HG02678 (cell line): ENCODE measurements around the gene C1RL.

Experiments
- ATAC-seq: cut with Tn5 transposase; IDR thresholded peaks from one replicate; pipeline ENCODE4 v1.9.1; 2021; ENCODE audit warnings: mild to moderate bottlenecking, moderate library complexity; ENCODE audit not compliant: unreplicated experiment

Gene C1RL, protein sequence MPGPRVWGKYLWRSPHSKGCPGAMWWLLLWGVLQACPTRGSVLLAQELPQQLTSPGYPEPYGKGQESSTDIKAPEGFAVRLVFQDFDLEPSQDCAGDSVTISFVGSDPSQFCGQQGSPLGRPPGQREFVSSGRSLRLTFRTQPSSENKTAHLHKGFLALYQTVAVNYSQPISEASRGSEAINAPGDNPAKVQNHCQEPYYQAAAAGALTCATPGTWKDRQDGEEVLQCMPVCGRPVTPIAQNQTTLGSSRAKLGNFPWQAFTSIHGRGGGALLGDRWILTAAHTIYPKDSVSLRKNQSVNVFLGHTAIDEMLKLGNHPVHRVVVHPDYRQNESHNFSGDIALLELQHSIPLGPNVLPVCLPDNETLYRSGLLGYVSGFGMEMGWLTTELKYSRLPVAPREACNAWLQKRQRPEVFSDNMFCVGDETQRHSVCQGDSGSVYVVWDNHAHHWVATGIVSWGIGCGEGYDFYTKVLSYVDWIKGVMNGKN

DNA sequence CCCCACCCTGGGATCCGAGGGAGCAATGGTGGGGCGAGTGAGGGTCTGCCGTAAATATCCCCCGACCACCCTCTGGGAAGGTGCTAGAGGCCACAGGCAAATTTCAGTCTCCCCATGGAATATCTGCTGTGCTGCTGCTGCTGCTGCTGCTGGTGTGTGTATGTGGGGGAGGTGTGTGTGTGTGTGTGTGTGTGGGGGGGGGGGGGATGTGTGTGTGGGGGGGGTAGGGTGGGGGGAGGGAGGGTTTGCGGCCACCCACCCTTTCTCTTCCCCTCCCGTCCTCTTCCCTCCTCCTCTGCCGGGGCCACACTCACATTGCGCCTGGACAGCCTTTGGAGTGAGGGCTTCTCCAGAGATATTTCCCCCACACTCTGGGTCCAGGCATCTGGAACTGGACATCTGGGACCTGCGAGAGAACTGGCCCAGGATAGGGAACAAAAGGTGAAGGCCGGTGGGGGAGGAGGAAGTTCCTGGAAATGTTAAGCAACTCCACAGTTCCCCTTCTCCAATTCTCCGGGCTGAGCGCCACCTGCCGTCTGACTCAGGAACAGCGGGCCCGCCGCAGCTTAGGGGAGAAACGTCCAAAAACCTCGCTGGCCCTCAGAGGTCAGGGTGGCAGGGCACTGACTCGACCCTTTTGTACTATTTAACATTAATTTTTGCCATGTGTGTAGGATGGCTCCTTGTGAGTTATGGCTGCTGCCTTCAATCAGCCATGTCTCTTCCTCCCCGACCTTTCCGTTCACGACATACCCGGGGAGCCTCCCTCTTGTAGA lies at the start of gene C1RL:
TSS of gene C1RL (minus strand) at position 419 of the 776 bp plus-strand sequence. CDS start at position 385, 34 bp downstream.
- peak; percentile 36 for ATAC-seq

DNA sequence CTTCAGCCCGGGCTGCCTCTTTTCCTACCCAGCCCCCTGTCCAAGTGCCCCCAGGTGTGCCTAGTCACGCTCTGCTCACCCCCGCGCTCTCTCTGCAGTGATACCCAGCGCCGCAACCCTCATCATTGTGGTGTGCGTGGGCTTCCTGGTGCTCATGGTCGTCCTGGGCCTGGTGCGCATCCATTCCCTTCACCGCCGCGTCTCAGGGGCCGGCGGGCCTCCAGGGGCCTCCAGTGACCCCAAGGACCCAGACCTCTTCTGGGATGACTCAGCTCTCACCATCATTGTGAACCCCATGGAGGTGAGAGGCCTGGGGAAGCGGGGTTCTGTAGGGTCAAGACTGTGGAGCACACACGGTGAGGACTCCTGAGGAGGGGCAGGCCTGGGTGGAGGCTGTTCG lies 48.4 kb upstream of the C1RL start:
- ATAC-seq, result no peak

DNA sequence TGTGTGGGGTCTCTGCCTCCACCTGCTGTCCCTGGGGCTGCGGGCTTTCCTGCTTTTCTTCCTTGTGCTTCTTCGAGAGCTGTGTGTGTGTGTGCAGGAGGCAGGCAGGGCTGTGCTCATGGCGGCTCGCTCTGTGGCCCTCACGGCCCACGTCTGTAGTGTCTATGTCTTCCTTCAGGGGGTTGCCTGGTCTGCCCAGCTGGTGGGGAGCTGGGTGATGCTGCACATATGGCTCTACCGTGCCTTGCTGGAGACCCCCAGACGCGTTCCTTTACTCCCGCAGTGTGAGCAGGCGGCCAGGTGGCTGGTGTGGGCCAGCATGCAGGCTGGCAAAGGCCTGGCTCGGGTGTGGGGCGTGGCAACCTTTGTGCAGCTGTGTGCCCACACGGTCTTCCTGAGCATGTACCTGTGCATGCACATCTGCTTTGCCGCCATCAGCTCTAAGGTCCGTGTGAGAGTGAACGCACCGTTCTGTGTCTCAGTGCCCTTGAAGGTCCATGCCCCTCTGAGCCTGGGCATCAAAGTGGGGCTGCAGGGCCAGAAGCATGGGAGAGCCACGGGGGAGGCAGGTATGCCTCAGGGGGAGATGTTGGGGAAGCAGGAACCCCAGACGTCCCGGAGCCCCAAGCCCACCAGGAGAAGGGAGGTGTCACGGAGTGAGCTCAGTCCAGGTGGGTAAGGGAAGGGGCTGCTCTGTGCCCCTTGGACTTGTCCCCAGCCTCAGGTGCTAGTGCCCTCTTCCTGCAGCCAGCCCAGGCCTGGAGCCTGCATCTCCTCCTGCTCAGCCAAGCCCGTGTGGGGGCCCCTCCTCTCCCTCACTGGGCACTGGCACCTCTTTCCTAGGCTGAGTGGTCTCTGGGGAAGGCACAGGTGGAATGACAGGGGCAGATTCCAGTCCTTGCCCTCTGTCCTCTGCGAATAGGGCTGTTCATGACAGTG lies 47.5 kb upstream of the C1RL start:
- no peak for ATAC-seq

DNA sequence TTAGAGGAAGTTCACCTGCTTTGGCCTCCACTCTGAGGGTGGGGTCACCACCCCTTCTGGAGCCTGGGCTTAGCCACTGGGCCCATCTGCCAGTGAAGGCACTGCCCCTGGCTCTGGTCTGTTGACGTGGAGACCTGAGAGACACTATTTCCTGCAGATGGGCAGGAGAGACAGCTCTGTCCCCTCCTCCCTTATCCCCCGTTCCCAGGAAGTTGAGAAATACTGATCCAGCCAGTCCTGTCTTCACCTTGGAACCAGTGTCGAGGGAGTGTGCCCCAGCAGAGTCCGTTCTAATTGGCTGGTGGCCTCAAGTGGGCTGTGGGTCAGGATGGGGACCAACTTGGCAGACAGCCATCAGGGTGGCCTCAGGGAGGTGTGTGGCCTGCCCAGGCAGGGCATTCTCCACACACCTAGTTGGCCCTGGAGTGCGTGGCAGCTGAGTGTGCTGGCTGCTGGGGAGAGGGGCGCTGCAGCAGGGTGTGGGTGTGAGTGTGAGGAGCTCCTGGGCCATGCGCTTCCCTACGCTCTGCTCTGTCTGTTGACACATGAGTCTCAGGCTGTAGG lies 46.5 kb upstream of the C1RL start:
- ATAC-seq, result no peak

DNA sequence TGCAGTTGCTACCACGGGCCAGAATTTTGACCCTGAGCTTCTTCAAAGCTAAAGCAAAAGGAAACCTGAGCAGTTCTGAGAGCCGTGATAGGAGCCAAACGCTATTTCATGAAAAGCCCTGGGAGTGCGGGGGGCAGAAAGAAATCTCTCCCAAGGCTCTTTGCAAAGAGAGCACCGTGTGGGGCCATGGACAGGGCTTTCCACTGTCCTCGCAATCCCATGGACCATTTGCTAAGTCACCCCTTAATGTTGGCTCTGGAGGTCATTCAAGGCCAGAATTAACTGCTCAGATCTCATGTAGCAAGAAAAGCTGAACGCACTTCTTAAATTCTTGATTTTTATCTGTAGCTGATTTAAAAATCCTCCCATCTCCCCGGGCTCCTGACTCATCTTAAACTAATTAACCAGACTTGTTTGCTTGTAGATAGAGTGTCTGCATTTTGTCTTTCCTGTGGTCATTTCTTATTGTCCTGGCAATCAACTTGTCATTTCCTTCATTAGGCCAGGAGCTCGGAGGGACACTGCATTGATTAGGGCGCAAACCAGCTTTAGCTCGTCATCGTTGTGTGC lies 46.0 kb upstream of the C1RL start:
- no peak for ATAC-seq

DNA sequence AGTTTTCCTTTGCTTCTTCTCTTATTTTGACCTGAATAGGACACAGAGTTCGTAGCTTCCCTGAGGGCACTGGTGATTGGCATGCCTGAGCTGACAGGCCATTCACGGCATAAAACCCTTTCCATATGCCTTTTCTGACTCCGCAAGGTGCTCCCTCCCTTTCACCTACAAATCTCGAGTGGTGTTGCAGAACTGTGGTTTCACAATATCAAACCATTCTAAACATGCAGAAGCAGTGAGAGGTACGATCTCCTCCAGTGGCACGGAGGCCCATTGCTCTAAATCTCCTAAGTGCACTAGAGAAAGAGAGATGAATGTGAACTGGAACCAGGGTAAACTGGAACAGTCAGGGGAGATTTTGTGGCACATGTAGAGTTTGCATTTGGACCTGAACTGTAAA lies 45.0 kb upstream of the C1RL start:
- ATAC-seq, result no peak

DNA sequence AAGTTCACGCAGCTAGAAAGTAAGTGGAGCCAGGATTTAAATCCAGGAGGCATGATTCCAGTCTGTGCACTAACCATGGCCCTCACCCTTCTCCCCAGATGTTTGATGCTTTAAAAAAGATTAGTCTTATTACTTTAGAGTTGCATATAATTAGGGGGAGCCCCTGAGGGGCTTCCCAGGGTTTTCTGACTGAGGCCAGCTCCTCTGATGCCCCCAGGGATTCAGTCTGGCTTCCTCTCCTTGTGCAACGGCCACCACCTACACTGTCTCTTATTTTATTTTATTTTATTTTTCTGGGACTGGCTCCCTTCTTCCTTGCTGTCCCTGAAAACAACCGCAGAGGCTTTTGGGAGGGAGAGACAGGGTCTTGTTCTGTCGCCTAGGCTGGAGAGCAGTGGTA lies 43.8 kb upstream of the C1RL start:
- ATAC-seq, result no peak

DNA sequence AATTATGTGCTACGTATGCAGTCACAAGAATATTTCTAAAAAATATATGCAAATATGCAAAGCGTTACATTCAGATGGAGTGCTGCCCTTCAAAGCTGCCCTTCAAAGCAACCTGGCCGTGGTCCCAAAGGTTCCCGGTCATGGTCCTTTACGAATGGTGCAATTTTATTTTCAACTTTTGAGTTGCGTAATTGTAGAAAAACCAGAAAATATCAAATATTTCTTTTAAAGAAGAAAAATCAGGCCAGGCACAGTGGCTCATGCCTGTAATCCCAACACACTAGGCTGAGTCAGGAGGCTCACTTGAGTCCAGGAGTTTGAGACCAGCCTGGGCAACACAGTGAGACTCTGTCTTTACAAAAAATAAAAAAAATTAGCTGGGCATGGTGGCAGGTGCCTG lies 42.5 kb upstream of the C1RL start:
- ATAC-seq, result no peak

DNA sequence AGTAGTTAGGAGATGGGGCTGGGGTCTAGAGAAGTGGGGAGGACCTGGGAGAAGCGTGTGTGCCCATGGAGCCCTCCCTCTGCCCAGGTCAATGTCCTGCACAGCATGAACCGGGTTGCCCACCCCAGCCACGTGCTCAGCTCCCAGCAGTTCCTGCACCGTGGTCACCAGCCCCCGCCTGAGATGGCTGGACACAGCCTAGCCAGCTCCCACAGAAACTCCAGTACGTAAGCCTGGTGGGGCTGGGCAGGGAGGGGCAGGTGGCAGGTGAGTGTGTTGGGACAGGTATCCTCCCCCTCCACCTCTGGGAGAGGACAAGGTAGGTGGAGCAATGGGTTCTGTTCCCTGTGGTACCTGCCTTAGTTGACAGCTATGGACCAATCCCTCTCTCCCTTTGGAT lies 41.8 kb upstream of the C1RL start:
- ATAC-seq, result no peak

DNA sequence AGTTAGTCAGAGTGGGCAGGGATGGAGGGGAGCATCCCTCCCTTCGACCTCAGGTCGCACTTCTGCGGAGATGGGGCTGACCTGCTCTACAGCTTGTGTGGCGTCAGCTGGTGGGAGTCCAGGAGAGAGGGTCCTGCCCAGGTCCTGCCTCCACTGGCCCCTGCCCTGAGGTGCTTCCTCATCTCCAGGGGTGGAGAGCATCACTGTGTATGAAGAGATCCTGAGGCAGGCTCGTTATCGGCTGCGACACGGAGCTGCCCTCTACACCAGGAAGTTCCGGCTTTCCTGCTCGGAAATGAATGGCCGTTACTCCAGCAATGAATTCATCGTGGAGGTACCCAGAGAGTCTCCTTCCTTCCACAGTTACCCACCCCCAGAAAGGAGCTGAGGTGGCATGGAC lies 41.3 kb upstream of the C1RL start:
- ATAC-seq, result no peak

DNA sequence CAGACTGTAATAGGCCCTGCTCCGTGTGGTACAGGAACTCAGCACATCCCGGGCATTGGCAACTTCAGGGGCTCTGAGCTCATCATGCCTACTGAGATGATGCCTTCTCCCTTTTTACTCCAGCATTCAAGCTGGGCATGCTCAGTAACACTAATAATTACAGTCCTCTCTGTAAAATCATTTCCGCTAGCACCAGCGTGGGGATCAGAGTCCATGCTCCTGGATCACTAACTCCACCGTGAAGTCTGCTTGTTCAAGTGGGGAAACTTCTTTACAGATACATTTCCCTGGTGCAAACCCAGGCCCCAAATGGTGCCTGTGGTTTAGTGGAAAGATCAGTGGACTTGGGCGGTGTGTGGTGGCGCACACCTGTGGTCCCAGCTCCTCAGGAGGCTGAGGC lies 37.9 kb upstream of the C1RL start:
- ATAC-seq, result no peak

DNA sequence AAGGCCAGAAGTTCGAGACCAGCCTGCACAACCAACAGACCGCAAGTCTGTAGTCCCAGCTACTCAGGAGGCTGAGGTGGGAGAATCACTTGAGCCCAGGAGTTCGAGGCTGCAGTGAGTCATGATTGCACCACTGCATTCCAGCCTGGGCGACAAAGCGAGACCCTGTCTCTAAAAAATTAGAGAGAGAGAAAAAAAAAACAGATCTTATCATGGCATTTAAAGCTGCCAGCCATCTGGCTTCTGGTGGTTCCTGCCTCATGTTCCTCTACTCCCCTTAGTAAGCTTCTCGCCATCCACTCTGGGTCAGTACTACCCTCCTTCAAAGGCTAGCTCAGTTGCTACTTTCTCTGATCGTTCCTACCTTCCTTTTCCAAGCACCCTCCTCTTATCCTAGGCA lies 37.2 kb upstream of the C1RL start:
- ATAC-seq, result no peak

DNA sequence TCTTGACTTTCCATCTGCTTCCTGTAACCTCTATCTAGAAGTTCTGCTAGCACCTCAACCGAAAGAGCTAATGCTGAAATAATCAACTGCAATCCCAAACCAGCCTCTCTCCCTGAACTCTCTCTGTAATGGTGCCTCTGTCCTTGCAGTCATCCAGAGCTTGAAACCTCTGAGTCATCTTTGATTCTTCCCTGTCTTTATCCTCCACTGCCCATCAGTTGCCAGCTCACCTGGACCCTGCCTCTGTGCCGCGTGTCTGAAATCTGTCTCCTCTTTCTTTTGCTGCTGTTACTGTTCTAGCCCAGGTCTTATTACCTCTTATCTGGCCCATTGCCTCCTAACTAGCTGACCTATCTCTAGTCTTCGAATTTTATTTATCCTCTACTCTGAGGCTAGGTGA lies 36.7 kb upstream of the C1RL start:
- ATAC-seq, result no peak

DNA sequence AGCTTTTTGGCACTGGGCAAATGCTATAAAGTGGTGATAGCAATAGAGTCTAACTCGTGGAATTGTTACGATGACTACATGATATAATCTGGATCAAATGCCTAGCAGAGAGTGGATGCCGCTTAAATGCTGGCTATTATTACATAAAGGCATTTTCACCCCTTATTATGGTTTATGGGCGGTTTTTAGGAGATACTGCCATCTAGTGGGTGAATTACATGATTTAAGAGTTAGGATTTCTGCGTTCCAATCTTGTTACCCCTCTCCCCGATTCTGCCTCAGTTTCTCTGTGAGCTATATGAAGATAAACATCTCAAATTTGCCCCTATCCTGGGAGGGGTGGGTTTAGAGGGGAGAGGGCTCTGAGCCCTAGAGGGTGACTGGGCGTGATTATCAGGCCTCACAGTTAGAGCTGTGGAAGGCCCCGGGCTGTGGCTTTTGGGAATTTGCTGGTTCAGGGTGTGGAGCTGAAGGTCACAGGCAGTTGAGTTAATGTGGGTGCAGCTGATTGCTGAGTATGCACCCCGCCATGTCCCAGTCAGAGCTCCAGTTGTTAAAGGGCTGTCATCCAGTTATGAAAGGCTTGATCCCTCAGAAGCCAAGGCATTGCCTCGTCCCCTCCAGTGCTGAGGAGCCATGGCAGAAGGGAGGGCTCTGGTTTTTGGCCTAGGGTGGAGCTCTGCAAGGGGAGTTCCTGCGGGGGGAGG lies 35.6 kb upstream of the C1RL start:
- ATAC-seq, result no peak

DNA sequence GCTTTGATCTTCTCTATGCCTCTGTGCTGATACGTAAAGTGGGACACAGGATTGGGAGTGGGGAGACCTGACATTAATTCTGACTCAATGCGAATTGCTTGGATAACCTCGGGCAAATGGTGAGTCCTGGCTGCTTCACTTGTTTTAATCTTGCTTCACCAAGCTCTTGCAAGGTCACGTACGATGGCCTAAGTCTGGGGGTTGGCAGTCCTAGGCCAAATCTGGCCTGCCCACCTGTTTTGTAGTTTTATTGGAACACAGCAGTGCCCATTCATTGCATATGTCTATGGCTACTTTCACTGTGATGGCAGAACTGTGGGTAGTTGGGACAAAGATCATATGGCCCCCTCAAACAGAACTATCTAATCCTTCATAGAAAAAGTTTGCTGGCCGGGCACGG lies 34.5 kb upstream of the C1RL start:
- no peak for ATAC-seq

DNA sequence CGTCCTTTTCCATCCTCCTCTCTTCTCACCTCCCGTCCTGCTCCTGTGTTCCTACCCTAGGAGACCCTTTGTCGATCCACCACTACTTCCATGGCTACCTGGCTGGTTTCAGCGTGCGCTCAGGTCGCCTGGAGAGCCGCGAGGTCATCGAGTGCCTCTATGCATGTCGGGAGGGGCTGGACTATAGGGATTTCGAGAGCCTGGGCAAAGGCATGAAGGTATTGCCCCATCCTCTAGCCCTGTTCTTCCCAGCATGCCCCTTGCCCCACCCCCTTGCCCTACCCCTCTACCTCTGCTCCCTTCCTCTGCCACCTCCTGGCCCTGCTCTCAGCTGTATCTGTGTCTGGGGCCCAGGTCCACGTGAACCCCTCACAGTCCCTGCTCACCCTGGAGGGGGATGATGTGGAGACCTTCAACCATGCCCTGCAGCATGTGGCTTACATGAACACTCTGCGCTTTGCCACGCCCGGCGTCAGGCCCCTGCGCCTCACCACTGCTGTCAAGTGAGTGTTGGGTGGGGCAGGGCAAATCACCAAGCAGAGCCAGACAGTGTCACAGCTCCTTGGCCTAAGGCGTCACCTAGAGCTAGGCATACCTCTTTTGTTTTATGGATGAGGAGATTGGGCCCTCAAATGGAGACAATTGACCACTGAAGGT lies 33.9 kb upstream of the C1RL start:
- ATAC-seq, result no peak

DNA sequence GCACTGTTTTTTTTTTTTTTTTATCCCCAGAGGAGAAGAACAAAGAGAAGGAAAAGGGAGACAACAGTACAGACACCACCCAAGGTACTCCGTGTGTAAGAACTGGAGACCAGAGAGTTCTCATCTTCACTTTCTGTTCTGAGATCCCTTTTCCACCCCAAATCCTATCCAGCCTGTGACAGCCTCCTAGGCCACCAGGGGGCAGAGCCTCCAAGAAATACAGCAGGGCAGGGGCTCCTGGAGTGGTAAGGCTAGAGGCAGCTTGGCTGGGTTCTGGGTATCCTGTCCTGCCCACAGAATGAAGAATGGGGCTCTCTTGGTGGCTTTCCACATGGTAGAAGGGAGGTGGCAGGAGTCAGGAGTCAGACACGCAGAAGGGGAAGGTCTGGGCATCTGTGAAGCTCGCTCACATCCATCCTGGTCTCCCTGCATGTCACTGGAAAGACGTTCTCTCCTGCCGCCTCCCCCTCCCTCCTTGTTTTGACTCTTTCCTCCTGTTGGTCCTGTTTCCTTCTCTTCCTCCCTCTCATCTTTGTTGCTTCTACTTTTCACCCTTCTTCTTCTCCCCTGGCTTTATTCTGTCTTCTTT lies 33.1 kb upstream of the C1RL start:
- no peak for ATAC-seq

DNA sequence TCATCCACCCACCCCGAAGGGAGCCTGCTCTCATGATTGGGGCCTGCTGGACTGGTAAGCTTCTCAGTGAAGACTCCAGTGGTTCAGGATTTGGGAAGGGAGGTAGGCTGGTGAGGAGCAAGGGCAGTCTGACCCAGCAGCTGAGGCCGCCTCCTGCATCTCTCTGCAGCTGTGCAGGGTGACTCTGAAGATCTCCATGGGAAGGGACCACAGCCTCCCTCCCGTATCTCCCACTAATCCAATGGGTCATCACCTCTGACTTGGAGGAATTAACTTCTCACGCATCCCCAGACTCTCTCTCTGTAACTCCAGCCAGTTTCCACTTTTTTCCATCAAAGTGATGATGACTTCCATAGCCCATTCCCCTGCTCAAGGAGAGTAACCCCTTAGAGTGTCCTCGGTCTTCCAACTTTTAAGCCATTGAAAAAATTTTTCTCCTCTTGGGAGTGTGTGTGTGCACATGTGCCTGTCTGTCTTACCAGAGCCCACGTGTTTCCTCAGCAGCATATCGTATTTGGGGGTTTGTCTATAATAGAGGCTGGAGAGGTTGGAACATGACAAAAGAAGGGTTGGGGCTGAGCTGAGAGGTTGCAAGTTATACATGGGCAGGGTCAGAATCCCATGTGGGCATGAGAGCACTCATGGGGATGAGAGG lies 32.5 kb upstream of the C1RL start:
- ATAC-seq, result no peak
